HG03575 (cell line): ENCODE data around the gene R3HCC1L.
"Not testable (repeated sequence)": the region's sequence is repeated elsewhere in the genome, so short reads cannot be mapped to it uniquely, and the experiment has no call there.

ENCODE experiments used
- ATAC-seq: cut with Tn5 transposase; IDR thresholded peaks from one replicate; pipeline ENCODE4 v1.9.1; 2021; ENCODE audit not compliant: unreplicated experiment, insufficient number of reproducible peaks, low FRiP score; ENCODE audit errors: extremely low read depth

The R3HCC1L gene

GRCh38 chr10:98125940-98126631, 8.4 kb upstream of the R3HCC1L start:
- no peak for ATAC-seq

GRCh38 chr10:98128802-98129201, 5.7 kb upstream of the R3HCC1L start:
- no peak for ATAC-seq

- no peak for ATAC-seq
Measured at GRCh38 chr10:98131619-98132018, 2.8 kb upstream of the R3HCC1L start.

- ATAC-seq = peak; percentile 35
Measured at GRCh38 chr10:98133075-98133752, 1.2 kb upstream of the R3HCC1L start.

GRCh38 chr10:98134117-98134430, 383 bp upstream of the R3HCC1L start:
- no peak for ATAC-seq

- no peak for ATAC-seq
Measured at GRCh38 chr10:98135222-98135899, 904 bp downstream of the R3HCC1L start.

GRCh38 chr10:98136775-98137174, 2.3 kb downstream of the R3HCC1L start:
- not testable (repeated sequence) for ATAC-seq

- ATAC-seq = no peak
Measured at GRCh38 chr10:98138031-98138430, 3.6 kb downstream of the R3HCC1L start.

GRCh38 chr10:98139431-98139830, 5.0 kb downstream of the R3HCC1L start:
- no peak for ATAC-seq

- ATAC-seq = no peak
Measured at GRCh38 chr10:98141484-98142073, 7.1 kb downstream of the R3HCC1L start.

- ATAC-seq = no peak
Measured at GRCh38 chr10:98144985-98145384, 10.5 kb downstream of the R3HCC1L start.

GRCh38 chr10:98149858-98150257, 15.4 kb downstream of the R3HCC1L start:
- no peak for ATAC-seq

- no peak for ATAC-seq
Measured at GRCh38 chr10:98150544-98150943, 16.1 kb downstream of the R3HCC1L start.

GRCh38 chr10:98152778-98153177, 18.3 kb downstream of the R3HCC1L start:
- not testable (repeated sequence) for ATAC-seq

- not testable (repeated sequence) for ATAC-seq
Measured at GRCh38 chr10:98153213-98153958, 18.9 kb downstream of the R3HCC1L start.

GRCh38 chr10:98154076-98154475, 19.6 kb downstream of the R3HCC1L start:
- ATAC-seq = no peak

GRCh38 chr10:98158576-98158975, 24.1 kb downstream of the R3HCC1L start:
- ATAC-seq = no peak

- ATAC-seq = no peak
Measured at GRCh38 chr10:98163941-98164340, 29.5 kb downstream of the R3HCC1L start.

- no peak for ATAC-seq
Measured at GRCh38 chr10:98167191-98167590, 32.7 kb downstream of the R3HCC1L start.
